Gastroesophageal sphincter (tissue), 3 donors: ENCODE measurements around the gene COLEC12.

Source experiments
- CTCF ChIP-seq, 4 experiments: fragments of 200-600 bp in 2 of 4; fragments of 450-650 bp in 2 of 4; sonication (generic) in 1 of 4; IDR thresholded peaks; one replicate each; pipeline ENCODE4 v1.5.1; 2017 to 2019; ENCODE audit warnings: antibody characterized with exemption in 4 of 4, mild to moderate bottlenecking in 2 of 4, moderate library complexity in 2 of 4
- EP300 ChIP-seq: sonication (generic); formaldehyde crosslinking; IDR thresholded peaks from one replicate; pipeline ENCODE4 v1.6.1; 2017; ENCODE audit warnings: antibody characterized with exemption, mild to moderate bottlenecking
- POLR2A ChIP-seq, 2 donors: fragments of 450-650 bp; IDR thresholded peaks; one replicate each; pipeline ENCODE4 v1.6.1; 2017; ENCODE audit warnings: antibody characterized with exemption in 2 of 2, mild to moderate bottlenecking in 2 of 2, moderate library complexity in 1 of 2

- TF ChIP-seq CTCF (IDR thresholded peaks at IDR 0.05), result no peak
- no peak for TF ChIP-seq EP300
- no peak for TF ChIP-seq POLR2A (IDR thresholded peaks at IDR 0.05)
Observed at GRCh38 chr18:390741-391478, 109.6 kb downstream of the COLEC12 start.
